OCI-LY7 (cell line): ENCODE measurements around the gene PSD4. TPM values are rescaled to one million over a fixed set of nuclear protein-coding genes. Genes with fewer than 3 reads are reported as not detected.

Experiments used
- BruUV-seq: library from RNA; stranded (reverse); fragments of 400-500 nt; replicated peaks from 2 replicates; lab custom pipeline; 2021; lab: Mats Ljungman, UMichigan
- CTCF ChIA-PET: fragments of 300-600 bp; sonication (Branson Sonifier 250); formaldehyde crosslinking; loops from one replicate; lab custom pipeline; 2022; ENCODE audit warnings: antibody characterized with exemption; ENCODE audit not compliant: unreplicated experiment; lab: Charles Lee
- POLR2A ChIA-PET: fragments of 300-600 bp; sonication (Branson Sonifier 250); formaldehyde crosslinking; loops from one replicate; lab custom pipeline; 2022; ENCODE audit warnings: antibody characterized with exemption; lab: Charles Lee
- DNase-seq: peaks from one replicate; pipeline ENCODE4 v3.0.0-alpha.2; 2015; ENCODE audit warnings: low spot score
- H2AFZ ChIP-seq: fragments of 200-600 bp; sonication (generic), shearing (Covaris generic); 2 replicates; pipeline ENCODE4 v1.6.1; 2014; ENCODE audit warnings: mild to moderate bottlenecking, antibody characterized with exemption, low read length, moderate library complexity
- H3K27ac ChIP-seq: fragments of 200-600 bp; sonication (generic); 2 replicates; pipeline ENCODE4 v1.5.1; 2014; ENCODE audit warnings: mixed run types, low read depth, mild to moderate bottlenecking, moderate library complexity, low read length, inconsistent platforms; ENCODE audit not compliant: poor library complexity, severe bottlenecking
- H3K36me3 ChIP-seq: fragments of 200-600 bp; sonication (generic); 2 replicates; pipeline ENCODE4 v1.6.1; 2014; ENCODE audit warnings: mild to moderate bottlenecking, antibody characterized with exemption, low read length, moderate library complexity, mixed read lengths; ENCODE audit not compliant: insufficient read depth
- H3K4me1 ChIP-seq: fragments of 200-600 bp; sonication (generic); 2 replicates; pipeline ENCODE4 v1.5.1; 2014; ENCODE audit warnings: mild to moderate bottlenecking, low read length; ENCODE audit not compliant: insufficient read depth, poor library complexity, severe bottlenecking
- H3K4me2 ChIP-seq: fragments of 200-600 bp; sonication (generic); 2 replicates; pipeline ENCODE4 v1.6.1; 2014; ENCODE audit warnings: mild to moderate bottlenecking, low read length
- H3K4me3 ChIP-seq: fragments of 200-600 bp; sonication (generic); 2 replicates; pipeline ENCODE4 v1.5.1; 2014; ENCODE audit warnings: mild to moderate bottlenecking, low read depth, low read length; ENCODE audit not compliant: poor library complexity, severe bottlenecking
- H3K79me2 ChIP-seq: fragments of 200-600 bp; sonication (generic); 2 replicates; pipeline ENCODE4 v1.6.1; 2016; ENCODE audit warnings: low read depth, mild to moderate bottlenecking, low read length, moderate library complexity, mixed read lengths; ENCODE audit not compliant: insufficient read depth
- H3K9me2 ChIP-seq: fragments of 200-600 bp; sonication (generic); 2 replicates; pipeline ENCODE4 v1.6.1; 2016; ENCODE audit warnings: mild to moderate bottlenecking, low read length, mixed read lengths; ENCODE audit not compliant: insufficient read depth
- H3K9me3 ChIP-seq: fragments of 200-600 bp; sonication (generic); 2 replicates; pipeline ENCODE4 v1.6.1; 2014; ENCODE audit warnings: mild to moderate bottlenecking, mixed run types, low read length, mixed read lengths
- H4K20me1 ChIP-seq: fragments of 200-600 bp; sonication (generic); 2 replicates; pipeline ENCODE4 v1.6.1; 2014; ENCODE audit warnings: mild to moderate bottlenecking, antibody characterized with exemption, low read length, moderate library complexity, mixed read lengths; ENCODE audit not compliant: insufficient read depth
- EZH2phosphoT487 ChIP-seq: fragments of 200-600 bp; sonication (generic); IDR thresholded peaks from 2 replicates; pipeline ENCODE4 v1.6.1; 2018; ENCODE audit warnings: low read depth, borderline replicate concordance, mild to moderate bottlenecking, mixed run types, antibody characterized with exemption, low read length, moderate library complexity, mixed read lengths
- intact Hi-C: fragments of 100-400 bp; cut with micrococcal nuclease; formaldehyde crosslinking; loops from one replicate; pipeline ENCODE4 v1.10.0; 2022; ENCODE audit not compliant: unreplicated experiment
- total RNA-seq, 2 experiments: library from RNA; depleted of rRNA in 1 of 2; stranded (reverse); fragments of >200 nt in 1 of 2; shearing (Covaris generic) in 1 of 2; gene quantifications; 2 replicates each; pipeline ENCODE4 v1.2.3, GENCODE V29; 2014 to 2022
- TF ChIP-seq, protein P1 (sequence below): fragments of 200-600 bp; sonication (generic); conservative IDR thresholded peaks from 2 replicates; pipeline ENCODE4 v1.5.1; 2014; ENCODE audit warnings: mild to moderate bottlenecking, antibody characterized with exemption, low read length, moderate library complexity, mixed read lengths

PSD4 gene
- total RNA-seq, 2 experiments from 2014 or later = 99.6 to 100 TPM

DNA sequence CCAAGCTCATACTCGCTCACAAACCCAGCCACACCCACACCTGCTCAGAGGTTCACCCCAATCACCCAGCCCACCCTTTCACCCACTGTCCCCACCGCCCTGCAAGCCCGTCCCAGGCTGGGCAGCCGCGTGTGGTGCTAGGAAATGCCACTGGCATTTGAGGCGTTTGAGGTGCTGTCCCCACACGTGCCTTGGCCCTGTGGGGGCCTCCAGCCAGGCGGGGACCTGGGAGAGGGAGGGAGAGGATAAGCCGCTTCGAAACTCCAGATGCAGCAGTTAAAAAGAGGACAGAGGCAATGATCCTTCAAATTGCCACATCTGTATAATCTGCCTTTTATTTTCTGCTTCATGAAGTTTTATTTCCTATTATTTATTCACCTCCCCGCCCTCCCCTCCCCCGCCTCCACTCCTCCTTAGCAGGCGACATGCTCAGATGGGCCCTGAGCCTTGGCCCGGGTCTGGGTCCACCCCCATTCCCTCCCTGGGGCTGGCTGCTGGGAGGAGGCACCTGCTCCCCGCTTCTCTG, 35.9 kb downstream of the PSD4 start:
- Histone ChIP-seq H3K79me2 (no peaks in the 10 kb centered on the region), H3K27ac (no peak overlapping the region), H3K4me2 (no peak overlapping the region), H4K20me1 (no peaks in the 10 kb centered on the region), H3K4me1 (no peaks in the 10 kb centered on the region), H3K4me3 (no peak overlapping the region), H3K9me3 (no peaks in the 10 kb centered on the region), H3K9me2 (no peaks in the 10 kb centered on the region), H3K36me3 (no peaks in the 10 kb centered on the region), H2AFZ (no peak overlapping the region)
- no TSS peak for BruUV-seq
- intact Hi-C loops = no loop called here
- ChIA-PET POLR2A (no interaction called here), CTCF (no interaction called here)
- DNase-seq = no peak
- no peak for TF ChIP-seq EZH2phosphoT487
- TF ChIP-seq, protein P1, sequence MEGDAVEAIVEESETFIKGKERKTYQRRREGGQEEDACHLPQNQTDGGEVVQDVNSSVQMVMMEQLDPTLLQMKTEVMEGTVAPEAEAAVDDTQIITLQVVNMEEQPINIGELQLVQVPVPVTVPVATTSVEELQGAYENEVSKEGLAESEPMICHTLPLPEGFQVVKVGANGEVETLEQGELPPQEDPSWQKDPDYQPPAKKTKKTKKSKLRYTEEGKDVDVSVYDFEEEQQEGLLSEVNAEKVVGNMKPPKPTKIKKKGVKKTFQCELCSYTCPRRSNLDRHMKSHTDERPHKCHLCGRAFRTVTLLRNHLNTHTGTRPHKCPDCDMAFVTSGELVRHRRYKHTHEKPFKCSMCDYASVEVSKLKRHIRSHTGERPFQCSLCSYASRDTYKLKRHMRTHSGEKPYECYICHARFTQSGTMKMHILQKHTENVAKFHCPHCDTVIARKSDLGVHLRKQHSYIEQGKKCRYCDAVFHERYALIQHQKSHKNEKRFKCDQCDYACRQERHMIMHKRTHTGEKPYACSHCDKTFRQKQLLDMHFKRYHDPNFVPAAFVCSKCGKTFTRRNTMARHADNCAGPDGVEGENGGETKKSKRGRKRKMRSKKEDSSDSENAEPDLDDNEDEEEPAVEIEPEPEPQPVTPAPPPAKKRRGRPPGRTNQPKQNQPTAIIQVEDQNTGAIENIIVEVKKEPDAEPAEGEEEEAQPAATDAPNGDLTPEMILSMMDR = no peak

DNA sequence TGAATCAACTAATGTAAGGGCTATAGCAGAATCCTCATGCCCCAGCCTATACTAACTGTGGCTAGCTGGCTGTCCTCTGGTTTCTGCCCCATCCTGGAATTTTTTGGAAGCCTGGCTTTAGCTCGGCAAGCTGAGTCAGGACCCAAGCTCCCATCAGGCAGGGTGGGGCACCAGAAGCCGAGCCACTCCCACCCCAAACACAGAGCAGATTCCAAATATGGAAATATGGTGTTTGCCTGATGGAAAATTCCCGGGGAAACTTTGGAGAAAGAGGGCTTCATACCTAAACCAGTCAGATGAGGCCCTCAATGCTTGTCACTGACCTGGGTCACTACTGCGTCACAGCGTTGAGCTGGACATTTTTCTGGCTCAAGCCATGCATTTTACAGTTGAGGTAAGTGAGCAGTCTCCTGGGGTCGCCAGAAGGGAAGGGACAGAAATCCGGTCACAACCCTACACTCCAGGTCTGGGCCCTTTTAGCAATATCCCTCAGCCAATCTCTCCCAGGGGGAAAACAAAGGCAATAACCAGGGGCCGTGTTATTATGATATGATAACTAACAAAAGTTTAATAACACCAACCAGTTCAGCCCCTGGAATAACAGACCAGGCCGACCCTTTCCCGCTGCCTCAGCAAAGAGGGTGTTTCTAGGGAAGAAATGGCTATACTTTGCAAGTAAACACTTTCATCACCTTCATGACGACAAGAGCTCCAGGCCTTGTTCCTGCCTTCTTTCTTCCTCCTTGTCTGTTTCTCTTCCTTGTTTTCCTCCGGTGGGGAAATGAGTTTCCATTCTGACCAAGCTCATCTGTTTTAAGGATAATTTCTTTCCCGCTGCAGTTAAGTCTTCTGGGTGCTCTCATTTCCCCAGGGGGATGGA, 37.7 kb downstream of the PSD4 start:
- H3K9me2 ChIP-seq = no peaks in the 10 kb centered on the region
- no peaks in the 10 kb centered on the region for H4K20me1 ChIP-seq
- H3K9me3 ChIP-seq = no peaks in the 10 kb centered on the region
- no TSS peak for BruUV-seq
- no peaks in the 10 kb centered on the region for H3K36me3 ChIP-seq
- H3K27ac ChIP-seq = no peak overlapping the region
- DNase-seq = no peak
- no peak overlapping the region for H3K4me2 ChIP-seq
- CTCF ChIA-PET = interaction anchor here (0.7 kb wide), 1 partner anchor 24 kb away, joined by 4 read pairs; no protein-coding TSS in a partner anchor
- POLR2A ChIA-PET = no interaction called here
- H3K4me3 ChIP-seq = no peak overlapping the region
- intact Hi-C loops = no loop called here
- TF ChIP-seq, protein P1 = no peak
- no peak for TF ChIP-seq EZH2phosphoT487
- no peaks in the 10 kb centered on the region for H3K4me1 ChIP-seq
- no peaks in the 10 kb centered on the region for H3K79me2 ChIP-seq
- H2AFZ ChIP-seq = no peak overlapping the region
